ENCODE data around the gene SFXN5. TPM values are rescaled to one million over a fixed set of nuclear protein-coding genes. Genes with fewer than 3 reads are reported as not detected.

SFXN5 gene
- polyA plus RNA-seq, 2 of the 4 experiments (the other 2 are of a cell fraction) = 16.7 to 19.6 TPM

DNA sequence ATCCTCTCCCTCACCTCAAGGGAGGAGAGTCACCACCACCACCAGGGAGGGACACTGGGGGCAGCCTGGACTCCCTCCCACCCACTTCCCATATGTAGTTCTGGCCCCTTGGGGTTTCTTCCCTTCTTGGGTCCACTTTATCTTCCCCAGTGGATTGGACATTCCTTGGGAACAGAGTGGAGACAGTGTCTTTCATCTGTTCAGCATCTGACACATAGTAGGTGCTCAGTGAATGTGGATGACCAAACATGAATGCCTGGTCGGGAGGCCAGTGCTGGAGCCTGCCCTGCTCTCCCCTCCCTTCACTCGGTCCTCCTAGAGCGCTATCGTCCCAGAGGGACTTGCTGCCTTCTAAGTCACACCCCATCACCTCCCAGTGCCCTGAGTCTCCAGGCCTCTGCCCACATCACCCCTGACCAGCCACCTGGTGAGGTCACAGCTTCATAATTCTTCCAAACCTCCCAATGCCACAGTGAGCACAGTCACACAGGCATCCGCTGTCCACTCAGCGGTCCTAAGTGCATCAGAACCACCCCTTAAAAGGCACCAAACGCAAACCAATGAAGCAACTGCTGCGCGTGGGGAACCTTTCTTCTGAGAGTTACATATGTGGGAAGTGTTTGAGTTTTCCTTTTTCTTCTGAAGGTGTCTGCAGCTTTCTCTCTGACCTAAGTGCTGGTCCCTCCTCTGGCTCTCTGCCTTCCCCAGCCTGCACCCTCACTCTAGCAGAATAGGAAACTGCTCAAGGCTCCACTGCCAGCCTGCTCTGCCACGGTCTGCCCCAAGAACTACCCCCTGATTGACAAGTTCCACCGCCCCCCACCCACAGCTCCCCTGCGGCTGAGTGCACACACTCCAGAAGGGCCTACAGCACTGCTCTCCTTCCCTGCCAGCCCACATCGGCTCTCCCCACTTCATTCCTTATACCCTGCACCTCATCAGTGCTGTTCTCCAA is 7.2 kb upstream of the SFXN5 start:
- ATAC-seq (no peak), FAIRE-seq (no peak), DNase-seq (ENCODE audit: low read depth in 1 of 2, low spot score in 1 of 2) (no peak)
- ChIA-PET CTCF (interaction anchor here (0.7 to 18.7 kb wide), 7 partner anchors 15 to 185 kb away, joined by 3 to 500 read pairs (median 22); partner anchors contain the start of gene RAB11FIP5), POLR2A (no interaction called here)
- no peak overlapping the region for H3K4me2 ChIP-seq
- TF ChIP-seq CEBPB (IDR thresholded peaks at IDR 0.05) = no peak
- no peak for TF ChIP-seq ZNF302 (CRISPR knock-in tag; IDR thresholded peaks at IDR 0.05)
- no peak for TF ChIP-seq EHMT2 (IDR thresholded peaks at IDR 0.05; ENCODE audit: low read depth)
- TF ChIP-seq FOSB (CRISPR knock-in tag; IDR thresholded peaks at IDR 0.05) = no peak
- TF ChIP-seq PHF8 (IDR thresholded peaks at IDR 0.05; ENCODE audit: borderline replicate concordance, low read depth) = no peak
- no peak for TF ChIP-seq NR3C1 (IDR thresholded peaks at IDR 0.05)
- no peak for TF ChIP-seq MAX (IDR thresholded peaks at IDR 0.05)
- TF ChIP-seq MYC (IDR thresholded peaks at IDR 0.05; ENCODE audit: borderline replicate concordance, low read length) = no peak
- TF ChIP-seq CHD2 (IDR thresholded peaks at IDR 0.05; ENCODE audit: low read length, partially characterized antibody) = no peak
- no peak for TF ChIP-seq EP300 (IDR thresholded peaks at IDR 0.05)
- TF ChIP-seq, protein P1, sequence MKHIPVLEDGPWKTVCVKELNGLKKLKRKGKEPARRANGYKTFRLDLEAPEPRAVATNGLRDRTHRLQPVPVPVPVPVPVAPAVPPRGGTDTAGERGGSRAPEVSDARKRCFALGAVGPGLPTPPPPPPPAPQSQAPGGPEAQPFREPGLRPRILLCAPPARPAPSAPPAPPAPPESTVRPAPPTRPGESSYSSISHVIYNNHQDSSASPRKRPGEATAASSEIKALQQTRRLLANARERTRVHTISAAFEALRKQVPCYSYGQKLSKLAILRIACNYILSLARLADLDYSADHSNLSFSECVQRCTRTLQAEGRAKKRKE (CRISPR knock-in tag; IDR thresholded peaks at IDR 0.05; ENCODE audit: low read depth) = no peak
- TF ChIP-seq CTCF (IDR thresholded peaks at IDR 0.05) = no peak
- no peak for TF ChIP-seq HES2 (IDR thresholded peaks at IDR 0.05)
- no peak for TF ChIP-seq NPAS2 (CRISPR knock-in tag; IDR thresholded peaks at IDR 0.05; ENCODE audit: borderline replicate concordance)
- H3K4me1 ChIP-seq = no peaks in the 10 kb centered on the region
- no peak overlapping the region for H3K27ac ChIP-seq
- WGBS (ENCODE audit: missing lambda C conversion rate) = 95% methylated on average over 13 of the region's 13 CpGs
- H3K4me3 ChIP-seq = no peak overlapping the region
- H3K9me3 ChIP-seq = no peaks in the 10 kb centered on the region

GRCh38 chr2:73077424-73077795 is 5.9 kb upstream of the SFXN5 start:
- CTCF ChIA-PET = interaction anchor here (2.6 to 18.7 kb wide), 4 partner anchors 9 to 100 kb away, joined by 7 to 500 read pairs (median 148); no protein-coding TSS in a partner anchor
- no peak overlapping the region for H3K27ac ChIP-seq
- POLR2A ChIA-PET = no interaction called here
- TF ChIP-seq JUN (IDR thresholded peaks at IDR 0.05) = no peak
- TF ChIP-seq CEBPB (IDR thresholded peaks at IDR 0.05) = no peak
- no peak for TF ChIP-seq HOXA7 (CRISPR knock-in tag; IDR thresholded peaks at IDR 0.05)
- TF ChIP-seq RNF2 (IDR thresholded peaks at IDR 0.05; ENCODE audit: borderline replicate concordance, low read depth) = no peak
- TF ChIP-seq, protein P2, sequence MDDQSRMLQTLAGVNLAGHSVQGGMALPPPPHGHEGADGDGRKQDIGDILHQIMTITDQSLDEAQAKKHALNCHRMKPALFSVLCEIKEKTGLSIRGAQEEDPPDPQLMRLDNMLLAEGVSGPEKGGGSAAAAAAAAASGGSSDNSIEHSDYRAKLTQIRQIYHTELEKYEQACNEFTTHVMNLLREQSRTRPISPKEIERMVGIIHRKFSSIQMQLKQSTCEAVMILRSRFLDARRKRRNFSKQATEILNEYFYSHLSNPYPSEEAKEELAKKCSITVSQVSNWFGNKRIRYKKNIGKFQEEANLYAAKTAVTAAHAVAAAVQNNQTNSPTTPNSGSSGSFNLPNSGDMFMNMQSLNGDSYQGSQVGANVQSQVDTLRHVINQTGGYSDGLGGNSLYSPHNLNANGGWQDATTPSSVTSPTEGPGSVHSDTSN (IDR thresholded peaks at IDR 0.05) = no peak
- no peak for TF ChIP-seq EHMT2 (IDR thresholded peaks at IDR 0.05; ENCODE audit: low read depth)
- no peak for TF ChIP-seq SMC3 (IDR thresholded peaks at IDR 0.05)
- no peak for TF ChIP-seq CHD2 (IDR thresholded peaks at IDR 0.05; ENCODE audit: low read length, partially characterized antibody)
- TF ChIP-seq CBX2 (IDR thresholded peaks at IDR 0.05; ENCODE audit: borderline replicate concordance, low read depth) = no peak
- TF ChIP-seq RFX5 (IDR thresholded peaks at IDR 0.05) = no peak
- no peak for TF ChIP-seq TP53 (CRISPR knock-in tag; IDR thresholded peaks at IDR 0.05)
- TF ChIP-seq POLR2AphosphoS2 (conservative IDR thresholded peaks at IDR 0.05; ENCODE audit: low read length) = no peak
- no peak for TF ChIP-seq KDM1A (IDR thresholded peaks at IDR 0.05; ENCODE audit: low read depth)
- WGBS (ENCODE audit: missing lambda C conversion rate) = 89% methylated on average over 1 of the region's 1 CpG
- no peaks in the 10 kb centered on the region for H3K9me3 ChIP-seq
- no peak for FAIRE-seq
- no peak for DNase-seq (ENCODE audit: low read depth in 1 of 2, low spot score in 1 of 2)
- ATAC-seq = no peak
- no peak overlapping the region for H3K4me2 ChIP-seq
- H3K4me1 ChIP-seq = no peaks in the 10 kb centered on the region
- H3K4me3 ChIP-seq = no peak overlapping the region
